ENCODE results near the gene MGMT. TPM values are rescaled to one million over a fixed set of nuclear protein-coding genes. Genes with fewer than 3 reads are reported as not detected.

Gene MGMT
- total RNA-seq, 4 donors from 2014 or later = 16.5 to 37.5 (median 32.1) TPM

GRCh38 chr10:129770286-129770685 is 303.2 kb downstream of the MGMT start:
- no peaks in the 10 kb centered on the region for H3K27me3 ChIP-seq
- no peak for TF ChIP-seq POLR2AphosphoS5 (IDR thresholded peaks at IDR 0.05)
- no peak for TF ChIP-seq POLR2A (IDR thresholded peaks at IDR 0.05)
- no peak for TF ChIP-seq CTCF (IDR thresholded peaks at IDR 0.05)
- no peak for TF ChIP-seq EP300 (IDR thresholded peaks at IDR 0.05)
- peaks cover 0 to 51% of the 10 kb centered on the region in 2 donors for H3K36me3 ChIP-seq
- no peak overlapping the region for H3K4me3 ChIP-seq
- 87 to 95% methylated on average over 4 to 5 of the region's 14 CpGs for WGBS, 2 donors (ENCODE audit: low coverage in 1 of 2)
- no peak for ATAC-seq
- no peak overlapping the region for H3K27ac ChIP-seq
- no peaks in the 10 kb centered on the region for H3K9me3 ChIP-seq
- H3K4me1 ChIP-seq = no peaks in the 10 kb centered on the region

GRCh38 chr10:129771024-129771423 is 304.0 kb downstream of the MGMT start:
- Histone ChIP-seq H3K4me1 (no peaks in the 10 kb centered on the region), H3K36me3 (peaks cover 0 to 49% of the 10 kb centered on the region in 2 donors), H3K27ac (no peak overlapping the region), H3K4me3 (no peak overlapping the region), H3K27me3 (no peaks in the 10 kb centered on the region), H3K9me3 (no peaks in the 10 kb centered on the region)
- 54 to 62% methylated on average over 4 of the region's 13 CpGs for WGBS, 2 donors (ENCODE audit: low coverage in 1 of 2)
- ATAC-seq = no peak
- TF ChIP-seq POLR2A (IDR thresholded peaks at IDR 0.05) (no peak), EP300 (IDR thresholded peaks at IDR 0.05) (no peak), POLR2AphosphoS5 (IDR thresholded peaks at IDR 0.05) (no peak), CTCF (IDR thresholded peaks at IDR 0.05) (no peak)

GRCh38 chr10:129771576-129771975 is 304.5 kb downstream of the MGMT start:
- Histone ChIP-seq H3K36me3 (peaks cover 0 to 43% of the 10 kb centered on the region in 2 donors), H3K4me3 (no peak overlapping the region), H3K4me1 (no peaks in the 10 kb centered on the region), H3K27me3 (no peaks in the 10 kb centered on the region), H3K27ac (no peak overlapping the region), H3K9me3 (no peaks in the 10 kb centered on the region)
- 91% methylated on average over 8 of the region's 15 CpGs; no CpG with 5 or more reads in 1 of the 2 donors for WGBS, 2 donors (ENCODE audit: low coverage in 1 of 2)
- ATAC-seq = no peak
- TF ChIP-seq CTCF (IDR thresholded peaks at IDR 0.05) = no peak
- TF ChIP-seq POLR2A (IDR thresholded peaks at IDR 0.05) = no peak
- TF ChIP-seq POLR2AphosphoS5 (IDR thresholded peaks at IDR 0.05) = no peak

GRCh38 chr10:129771991-129772431 is 305.0 kb downstream of the MGMT start:
- 92 to 100% methylated on average over 1 to 8 of the region's 13 CpGs for WGBS, 2 donors (ENCODE audit: low coverage in 1 of 2)
- H3K27ac ChIP-seq = no peak overlapping the region
- H3K4me3 ChIP-seq = no peak overlapping the region
- no peak for TF ChIP-seq POLR2AphosphoS5 (IDR thresholded peaks at IDR 0.05)
- TF ChIP-seq EP300 (IDR thresholded peaks at IDR 0.05) = no peak
- no peak for TF ChIP-seq CTCF (IDR thresholded peaks at IDR 0.05)
- TF ChIP-seq POLR2A (IDR thresholded peaks at IDR 0.05) = no peak
- H3K36me3 ChIP-seq = peaks cover 0 to 39% of the 10 kb centered on the region in 2 donors
- H3K27me3 ChIP-seq = no peaks in the 10 kb centered on the region
- H3K9me3 ChIP-seq = no peaks in the 10 kb centered on the region
- no peaks in the 10 kb centered on the region for H3K4me1 ChIP-seq
- no peak for ATAC-seq

GRCh38 chr10:129772468-129773358 is 305.7 kb downstream of the MGMT start:
- Histone ChIP-seq H3K27me3 (no peaks in the 10 kb centered on the region), H3K27ac (no peak overlapping the region), H3K36me3 (peaks cover 0 to 34% of the 10 kb centered on the region in 2 donors), H3K4me1 (no peaks in the 10 kb centered on the region), H3K4me3 (no peak overlapping the region), H3K9me3 (no peaks in the 10 kb centered on the region)
- no peak for ATAC-seq
- 76 to 100% methylated on average over 1 to 6 of the region's 17 CpGs for WGBS, 2 donors (ENCODE audit: low coverage in 1 of 2)
- TF ChIP-seq POLR2A (IDR thresholded peaks at IDR 0.05) (no peak), EP300 (IDR thresholded peaks at IDR 0.05) (no peak), POLR2AphosphoS5 (IDR thresholded peaks at IDR 0.05) (no peak), CTCF (IDR thresholded peaks at IDR 0.05) (no peak)
